Activated CD8-positive, alpha-beta memory T cell treated with anti-CD3 and anti-CD28 coated beads, Interleukin-2, amount 50 U/mL, for 4 hours (primary cell): Measurements from ENCODE around the gene SLC48A1.

Source experiments
- DNase-seq: peaks from one replicate; pipeline ENCODE4 v3.0.0-alpha.2; 2020

SLC48A1 gene

DNA sequence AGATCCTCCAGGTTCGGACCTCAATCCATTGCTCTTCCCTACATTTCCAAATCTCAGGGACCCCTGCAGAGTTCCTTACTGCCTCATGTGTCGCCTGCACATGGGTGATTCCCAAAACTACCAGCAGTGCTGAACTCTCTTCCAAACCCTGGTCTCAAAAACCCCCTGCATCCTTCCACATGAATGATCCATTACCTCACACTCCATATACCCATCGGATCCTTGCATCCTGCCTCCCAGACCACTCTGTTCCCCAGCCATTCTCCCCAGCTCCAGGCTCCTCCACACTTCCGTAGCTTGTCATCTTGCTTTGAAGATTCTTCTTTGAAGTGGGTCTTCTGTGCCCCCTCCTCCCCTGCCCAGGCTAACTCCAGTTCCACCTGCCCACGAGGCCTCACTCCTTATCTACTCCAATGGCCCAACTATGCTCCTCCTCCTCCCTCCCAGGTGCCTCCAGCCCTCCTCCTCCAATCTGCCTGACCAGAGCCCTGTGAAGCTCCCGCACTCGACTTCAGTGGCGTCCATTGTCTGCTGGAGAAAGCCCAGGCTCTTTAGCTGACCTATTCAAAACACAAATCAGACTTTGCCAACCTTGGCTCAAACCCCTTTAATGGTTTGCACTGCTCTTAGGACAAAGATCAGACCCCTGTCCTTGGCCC, 28.1 kb upstream of the SLC48A1 start:
- no peak for DNase-seq

- DNase-seq = no peak
Observed at GRCh38 chr12:47745485-47746041, 27.5 kb upstream of the SLC48A1 start.

DNA sequence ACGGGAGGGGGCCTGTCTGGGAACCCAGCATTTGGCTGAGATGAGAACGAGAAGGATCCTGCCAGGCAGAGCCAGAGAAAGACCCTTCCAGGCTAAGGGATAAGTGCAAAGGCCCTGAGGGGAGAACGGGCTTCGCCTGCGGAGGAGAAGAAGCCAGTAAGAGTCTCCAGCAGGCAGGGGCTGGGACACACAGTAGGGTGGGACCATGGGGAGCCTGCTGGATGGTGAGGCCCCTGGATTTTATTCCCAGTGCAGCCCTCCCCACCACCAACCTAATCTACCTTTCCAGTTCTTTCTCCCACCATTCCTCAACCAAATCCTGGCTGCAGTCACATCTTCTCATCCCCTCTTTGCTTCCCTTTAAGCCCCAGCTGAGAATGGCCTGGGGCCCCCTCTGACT, 27.0 kb upstream of the SLC48A1 start:
- no peak for DNase-seq

DNA sequence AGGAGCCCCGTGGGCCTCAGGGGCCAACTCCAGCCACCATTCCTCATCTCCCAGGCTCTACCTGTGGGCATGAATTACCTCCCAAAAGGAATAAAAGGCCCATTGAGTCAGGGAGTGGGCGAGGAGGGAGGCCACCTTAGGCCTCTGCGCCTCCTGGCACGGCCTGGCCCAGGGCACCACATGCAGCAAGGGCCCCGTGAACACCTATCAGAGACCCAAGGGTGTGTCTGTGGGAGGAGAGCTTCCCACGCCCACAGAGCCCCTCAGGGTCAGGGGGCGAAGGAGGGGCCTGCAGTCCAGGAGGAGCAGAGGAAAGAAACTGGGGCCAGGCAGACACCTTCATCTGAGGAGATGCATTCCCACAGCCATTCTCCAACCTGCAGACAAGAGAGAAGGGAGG, 26.5 kb upstream of the SLC48A1 start:
- DNase-seq = no peak

- DNase-seq = no peak
Observed at GRCh38 chr12:47747126-47747525, 25.9 kb upstream of the SLC48A1 start.

- DNase-seq = no peak
Observed at GRCh38 chr12:47747596-47748506, 25.2 kb upstream of the SLC48A1 start.

- no peak for DNase-seq
Observed at GRCh38 chr12:47748507-47748828, 24.6 kb upstream of the SLC48A1 start.

GRCh38 chr12:47748899-47749298, 24.1 kb upstream of the SLC48A1 start:
- DNase-seq = no peak

DNA sequence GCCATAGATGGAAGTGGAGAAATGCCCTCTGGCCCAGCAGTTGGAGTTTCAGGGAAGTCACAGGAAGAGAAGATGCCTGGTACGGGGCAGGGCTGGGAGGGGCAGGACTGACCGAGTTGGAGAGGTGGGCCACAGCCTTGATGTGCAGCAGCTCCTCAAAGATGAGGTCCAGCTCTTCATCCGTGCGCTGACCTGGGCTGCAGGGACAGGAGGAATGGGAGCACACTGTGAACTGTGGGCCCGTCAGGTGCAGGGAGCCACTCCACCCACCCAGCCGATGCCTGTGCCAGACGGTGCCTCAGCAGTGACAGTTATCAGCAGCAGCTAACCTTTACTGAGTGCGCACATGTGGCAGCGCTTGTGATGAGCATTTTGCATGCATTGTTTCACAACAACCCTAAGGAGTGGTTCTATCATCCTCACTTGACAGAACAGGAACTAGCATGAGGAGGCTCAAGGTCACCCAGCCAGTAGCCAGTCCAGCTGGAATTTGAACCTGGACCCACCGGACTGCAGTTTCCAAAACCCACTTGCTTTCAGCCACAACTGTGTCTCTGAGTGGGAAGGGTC, 22.7 kb upstream of the SLC48A1 start:
- DNase-seq = no peak

GRCh38 chr12:47750916-47751470, 22.0 kb upstream of the SLC48A1 start:
- DNase-seq = no peak

GRCh38 chr12:47751561-47751960, 21.5 kb upstream of the SLC48A1 start:
- no peak for DNase-seq

GRCh38 chr12:47752121-47752520, 20.9 kb upstream of the SLC48A1 start:
- no peak for DNase-seq

DNA sequence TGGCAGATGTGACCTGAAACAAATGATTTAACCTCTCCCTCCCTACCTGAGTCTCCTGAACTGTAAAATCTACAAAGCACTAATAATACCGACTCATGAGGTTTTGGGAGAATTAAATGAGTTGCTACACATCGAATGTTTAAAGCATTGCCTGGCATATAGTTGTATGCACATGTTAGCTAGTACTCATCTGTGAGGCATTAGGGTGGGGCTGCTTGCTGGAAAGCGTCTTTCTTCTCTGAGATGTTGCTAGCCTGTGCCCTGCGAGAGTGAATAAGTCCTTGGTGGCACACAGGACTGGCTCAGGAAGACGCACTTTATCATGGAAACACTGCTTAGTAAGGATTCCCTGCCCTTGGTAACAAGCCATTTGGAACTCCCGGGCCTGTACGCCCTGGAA, 20.5 kb upstream of the SLC48A1 start:
- no peak for DNase-seq

GRCh38 chr12:47753021-47754001, 19.7 kb upstream of the SLC48A1 start:
- DNase-seq = no peak

- DNase-seq = no peak
Observed at GRCh38 chr12:47754126-47754525, 18.9 kb upstream of the SLC48A1 start.

DNA sequence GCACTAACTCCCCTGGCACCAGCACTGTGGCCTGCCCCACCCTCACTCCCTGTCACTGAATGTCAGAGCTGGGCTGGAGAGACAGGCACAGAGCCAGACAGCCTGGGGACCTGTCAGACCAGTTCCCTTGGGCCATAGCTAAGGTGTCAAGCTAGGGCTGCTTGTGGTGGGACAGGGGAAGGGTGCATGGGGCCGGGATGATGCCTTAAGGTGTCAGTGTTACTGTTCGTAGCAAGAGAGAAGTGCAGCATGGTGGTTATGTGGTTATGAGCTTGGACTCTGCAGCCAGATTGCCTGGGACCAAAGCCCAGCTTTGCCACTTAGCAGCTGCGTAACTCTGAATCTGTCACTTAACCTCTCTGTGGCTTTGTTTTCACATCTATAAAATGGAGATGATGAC, 18.2 kb upstream of the SLC48A1 start:
- no peak for DNase-seq

DNA sequence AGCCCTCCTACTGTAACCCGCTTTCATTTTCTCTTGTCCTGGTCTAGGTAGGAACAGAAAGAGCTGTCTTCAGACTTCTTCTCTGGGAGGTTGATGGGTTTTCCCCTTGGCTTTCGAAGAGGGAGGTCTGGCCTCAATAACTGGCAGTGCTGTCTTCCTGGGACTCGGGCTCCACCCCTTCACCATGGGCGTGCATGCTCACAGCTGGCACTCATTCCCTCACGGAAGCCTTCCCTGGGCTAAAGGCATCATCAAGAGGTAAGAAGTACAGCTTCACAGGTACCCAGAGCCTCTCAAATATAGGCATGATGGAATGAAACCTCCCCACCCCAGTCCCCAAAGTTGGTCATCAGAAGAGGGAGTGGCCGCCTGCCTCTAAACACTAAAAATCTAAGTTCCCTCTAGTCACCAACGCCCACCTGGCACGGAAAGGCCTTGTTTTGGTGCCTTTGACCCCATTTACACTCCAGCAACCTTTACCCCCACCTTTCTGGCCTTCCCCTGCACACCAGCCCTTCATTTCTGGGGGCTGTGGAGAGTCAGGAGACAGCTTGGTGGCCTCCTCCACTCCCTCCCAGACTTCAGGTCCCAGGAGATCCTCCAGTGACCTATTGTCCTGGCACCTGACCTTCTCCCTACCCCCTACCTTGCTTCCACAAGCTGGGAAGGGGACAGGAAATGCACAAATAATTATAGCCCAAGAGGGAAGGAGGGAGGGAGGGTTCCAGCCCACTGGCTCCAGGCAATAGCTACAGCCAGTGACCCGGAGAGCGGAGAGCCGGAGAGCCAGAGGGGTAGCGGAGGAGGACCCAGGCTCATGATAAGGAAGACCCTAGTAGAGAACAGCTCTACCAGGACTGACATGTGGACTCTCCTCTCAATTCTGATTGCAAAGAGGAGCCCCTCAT, 17.1 kb upstream of the SLC48A1 start:
- DNase-seq = no peak

GRCh38 chr12:47757364-47757839, 15.6 kb upstream of the SLC48A1 start:
- DNase-seq = no peak

DNA sequence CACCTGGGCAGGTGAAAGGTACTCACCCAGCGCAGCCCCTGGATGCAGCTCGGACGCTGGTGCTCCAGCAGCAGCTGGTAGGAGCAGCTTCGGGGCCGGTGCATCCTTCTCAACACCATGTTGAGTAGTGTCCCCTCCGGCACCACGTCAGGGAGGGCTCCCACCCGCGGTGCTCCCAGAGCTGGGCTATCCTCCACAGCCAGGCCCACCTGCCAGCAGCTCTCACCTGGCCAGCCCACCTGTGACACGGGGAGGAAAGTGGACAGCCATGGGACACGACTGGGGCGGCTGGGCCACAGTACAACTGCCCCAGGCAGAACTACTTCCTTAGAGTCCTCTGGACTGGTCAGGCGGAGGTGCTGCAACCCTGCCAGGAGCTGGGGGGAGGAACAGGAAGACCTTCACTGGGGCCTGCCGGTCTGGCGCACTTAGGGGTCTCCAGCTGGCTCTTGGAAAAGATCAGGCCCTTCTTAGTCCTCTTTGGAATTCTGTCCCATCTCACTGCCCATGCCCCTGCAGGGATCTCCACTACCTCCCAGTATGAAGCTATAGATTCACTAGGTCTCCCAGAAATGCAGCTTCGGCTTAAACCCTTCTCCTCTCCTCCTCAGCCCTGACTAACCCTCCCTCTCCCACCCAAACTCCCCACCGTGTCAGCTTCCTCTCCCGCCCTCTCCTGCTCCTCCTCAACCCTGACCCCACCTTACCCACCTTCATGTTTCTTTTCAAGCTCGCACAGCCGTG, 15.0 kb upstream of the SLC48A1 start:
- DNase-seq = no peak

DNA sequence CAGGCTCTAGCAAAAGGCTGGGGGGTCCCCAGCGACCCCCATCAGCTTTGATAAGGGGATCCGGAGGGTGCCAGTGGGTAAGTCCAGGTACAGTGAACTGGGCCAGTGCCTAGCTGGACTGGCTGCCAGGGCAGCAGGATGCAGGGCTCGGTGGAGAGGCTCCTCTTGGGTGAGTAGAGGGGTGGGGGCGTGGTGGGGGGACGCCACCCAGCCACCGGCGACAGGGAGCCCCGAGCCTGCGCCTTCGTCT, 14.5 kb upstream of the SLC48A1 start:
- no peak for DNase-seq
